ENCODE data around the gene SRA1. TPM values are rescaled to one million over a fixed set of nuclear protein-coding genes. Genes with fewer than 3 reads are reported as not detected.

The SRA1 gene
- total and polyA plus RNA-seq, 4 donors = 12.9 to 41.1 (median 19.8) TPM

DNA sequence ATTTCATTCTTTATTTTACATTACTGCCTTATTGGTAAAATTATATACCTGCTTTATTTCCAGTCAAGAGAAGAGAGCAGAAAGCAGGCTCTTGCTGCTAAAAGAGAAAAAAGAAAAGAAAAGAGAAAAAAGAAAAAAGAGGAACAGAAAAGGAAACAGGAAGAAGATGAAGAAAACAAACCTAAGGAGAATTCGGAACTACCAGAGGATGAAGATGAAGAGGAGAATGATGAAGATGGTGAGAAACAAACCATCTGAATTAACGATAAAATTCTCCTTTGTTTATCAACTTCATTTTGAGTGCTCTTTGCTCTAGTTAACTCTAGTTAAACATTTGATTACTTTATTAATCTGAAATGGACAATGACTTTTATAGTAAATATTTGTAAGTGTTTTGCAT, 33.3 kb downstream of the SRA1 start:
- no peaks in the 10 kb centered on the region for H3K4me1 ChIP-seq (ENCODE audit: control insufficient read depth in 4 of 4, insufficient read depth in 4 of 4, low read length in 3 of 4)
- 84% methylated on average over 2 of the region's 2 CpGs for WGBS
- peaks cover 6 to 47% (median 34%) of the 10 kb centered on the region in 4 donors for H3K36me3 ChIP-seq (ENCODE audit: control insufficient read depth in 4 of 4, insufficient read depth in 3 of 4, low read depth in 1 of 4, low read length in 3 of 4)
- no peaks in the 10 kb centered on the region for H3K9me3 ChIP-seq (ENCODE audit: control insufficient read depth in 4 of 4, low read length in 3 of 4)
- H3K27ac ChIP-seq (ENCODE audit: low read depth in 1 of 2, low read length in 2 of 2) = no peak overlapping the region
- TF ChIP-seq, protein P1, sequence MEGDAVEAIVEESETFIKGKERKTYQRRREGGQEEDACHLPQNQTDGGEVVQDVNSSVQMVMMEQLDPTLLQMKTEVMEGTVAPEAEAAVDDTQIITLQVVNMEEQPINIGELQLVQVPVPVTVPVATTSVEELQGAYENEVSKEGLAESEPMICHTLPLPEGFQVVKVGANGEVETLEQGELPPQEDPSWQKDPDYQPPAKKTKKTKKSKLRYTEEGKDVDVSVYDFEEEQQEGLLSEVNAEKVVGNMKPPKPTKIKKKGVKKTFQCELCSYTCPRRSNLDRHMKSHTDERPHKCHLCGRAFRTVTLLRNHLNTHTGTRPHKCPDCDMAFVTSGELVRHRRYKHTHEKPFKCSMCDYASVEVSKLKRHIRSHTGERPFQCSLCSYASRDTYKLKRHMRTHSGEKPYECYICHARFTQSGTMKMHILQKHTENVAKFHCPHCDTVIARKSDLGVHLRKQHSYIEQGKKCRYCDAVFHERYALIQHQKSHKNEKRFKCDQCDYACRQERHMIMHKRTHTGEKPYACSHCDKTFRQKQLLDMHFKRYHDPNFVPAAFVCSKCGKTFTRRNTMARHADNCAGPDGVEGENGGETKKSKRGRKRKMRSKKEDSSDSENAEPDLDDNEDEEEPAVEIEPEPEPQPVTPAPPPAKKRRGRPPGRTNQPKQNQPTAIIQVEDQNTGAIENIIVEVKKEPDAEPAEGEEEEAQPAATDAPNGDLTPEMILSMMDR (IDR thresholded peaks at IDR 0.05; ENCODE audit: low read depth, low read length, missing input control) = no peak
- TF ChIP-seq TAF1 (conservative IDR thresholded peaks at IDR 0.05) = no peak
- TF ChIP-seq, protein P2, sequence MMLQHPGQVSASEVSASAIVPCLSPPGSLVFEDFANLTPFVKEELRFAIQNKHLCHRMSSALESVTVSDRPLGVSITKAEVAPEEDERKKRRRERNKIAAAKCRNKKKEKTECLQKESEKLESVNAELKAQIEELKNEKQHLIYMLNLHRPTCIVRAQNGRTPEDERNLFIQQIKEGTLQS (IDR thresholded peaks at IDR 0.05) = no peak
- TF ChIP-seq SP1 (IDR thresholded peaks at IDR 0.05) = no peak
- TF ChIP-seq NR2F2 (IDR thresholded peaks at IDR 0.05) = no peak
- no peak for TF ChIP-seq HNF4A (conservative IDR thresholded peaks at IDR 0.05)
- no peak for TF ChIP-seq JUND (IDR thresholded peaks at IDR 0.05)
- no peak for TF ChIP-seq RXRA (IDR thresholded peaks at IDR 0.05)
- TF ChIP-seq GABPA (IDR thresholded peaks at IDR 0.05 in 1 of 2, conservative IDR thresholded peaks at IDR 0.05 in 1 of 2) = no peak
- TF ChIP-seq YY1 (IDR thresholded peaks at IDR 0.05) = no peak
- no peak for TF ChIP-seq FOXA1 (IDR thresholded peaks at IDR 0.05)
- TF ChIP-seq, protein P3, sequence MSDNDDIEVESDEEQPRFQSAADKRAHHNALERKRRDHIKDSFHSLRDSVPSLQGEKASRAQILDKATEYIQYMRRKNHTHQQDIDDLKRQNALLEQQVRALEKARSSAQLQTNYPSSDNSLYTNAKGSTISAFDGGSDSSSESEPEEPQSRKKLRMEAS (IDR thresholded peaks at IDR 0.05) = no peak
- no peak for TF ChIP-seq HNF4G (IDR thresholded peaks at IDR 0.05)
- TF ChIP-seq, protein P4, sequence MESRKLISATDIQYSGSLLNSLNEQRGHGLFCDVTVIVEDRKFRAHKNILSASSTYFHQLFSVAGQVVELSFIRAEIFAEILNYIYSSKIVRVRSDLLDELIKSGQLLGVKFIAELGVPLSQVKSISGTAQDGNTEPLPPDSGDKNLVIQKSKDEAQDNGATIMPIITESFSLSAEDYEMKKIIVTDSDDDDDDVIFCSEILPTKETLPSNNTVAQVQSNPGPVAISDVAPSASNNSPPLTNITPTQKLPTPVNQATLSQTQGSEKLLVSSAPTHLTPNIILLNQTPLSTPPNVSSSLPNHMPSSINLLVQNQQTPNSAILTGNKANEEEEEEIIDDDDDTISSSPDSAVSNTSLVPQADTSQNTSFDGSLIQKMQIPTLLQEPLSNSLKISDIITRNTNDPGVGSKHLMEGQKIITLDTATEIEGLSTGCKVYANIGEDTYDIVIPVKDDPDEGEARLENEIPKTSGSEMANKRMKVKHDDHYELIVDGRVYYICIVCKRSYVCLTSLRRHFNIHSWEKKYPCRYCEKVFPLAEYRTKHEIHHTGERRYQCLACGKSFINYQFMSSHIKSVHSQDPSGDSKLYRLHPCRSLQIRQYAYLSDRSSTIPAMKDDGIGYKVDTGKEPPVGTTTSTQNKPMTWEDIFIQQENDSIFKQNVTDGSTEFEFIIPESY (IDR thresholded peaks at IDR 0.05) = no peak
- TF ChIP-seq FOXA2 (IDR thresholded peaks at IDR 0.05) = no peak
- no peak for TF ChIP-seq RAD21 (IDR thresholded peaks at IDR 0.05)
- no peak for TF ChIP-seq EGR1 (IDR thresholded peaks at IDR 0.05; ENCODE audit: low read depth in 2 of 2)
- TF ChIP-seq, protein P5, sequence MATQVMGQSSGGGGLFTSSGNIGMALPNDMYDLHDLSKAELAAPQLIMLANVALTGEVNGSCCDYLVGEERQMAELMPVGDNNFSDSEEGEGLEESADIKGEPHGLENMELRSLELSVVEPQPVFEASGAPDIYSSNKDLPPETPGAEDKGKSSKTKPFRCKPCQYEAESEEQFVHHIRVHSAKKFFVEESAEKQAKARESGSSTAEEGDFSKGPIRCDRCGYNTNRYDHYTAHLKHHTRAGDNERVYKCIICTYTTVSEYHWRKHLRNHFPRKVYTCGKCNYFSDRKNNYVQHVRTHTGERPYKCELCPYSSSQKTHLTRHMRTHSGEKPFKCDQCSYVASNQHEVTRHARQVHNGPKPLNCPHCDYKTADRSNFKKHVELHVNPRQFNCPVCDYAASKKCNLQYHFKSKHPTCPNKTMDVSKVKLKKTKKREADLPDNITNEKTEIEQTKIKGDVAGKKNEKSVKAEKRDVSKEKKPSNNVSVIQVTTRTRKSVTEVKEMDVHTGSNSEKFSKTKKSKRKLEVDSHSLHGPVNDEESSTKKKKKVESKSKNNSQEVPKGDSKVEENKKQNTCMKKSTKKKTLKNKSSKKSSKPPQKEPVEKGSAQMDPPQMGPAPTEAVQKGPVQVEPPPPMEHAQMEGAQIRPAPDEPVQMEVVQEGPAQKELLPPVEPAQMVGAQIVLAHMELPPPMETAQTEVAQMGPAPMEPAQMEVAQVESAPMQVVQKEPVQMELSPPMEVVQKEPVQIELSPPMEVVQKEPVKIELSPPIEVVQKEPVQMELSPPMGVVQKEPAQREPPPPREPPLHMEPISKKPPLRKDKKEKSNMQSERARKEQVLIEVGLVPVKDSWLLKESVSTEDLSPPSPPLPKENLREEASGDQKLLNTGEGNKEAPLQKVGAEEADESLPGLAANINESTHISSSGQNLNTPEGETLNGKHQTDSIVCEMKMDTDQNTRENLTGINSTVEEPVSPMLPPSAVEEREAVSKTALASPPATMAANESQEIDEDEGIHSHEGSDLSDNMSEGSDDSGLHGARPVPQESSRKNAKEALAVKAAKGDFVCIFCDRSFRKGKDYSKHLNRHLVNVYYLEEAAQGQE (IDR thresholded peaks at IDR 0.05) = no peak
- no peak overlapping the region for H3K4me3 ChIP-seq (ENCODE audit: low read depth in 1 of 3, low read length in 3 of 3)
- no peak for DNase-seq (ENCODE audit: low spot score)
- H3K9ac ChIP-seq (ENCODE audit: low read depth in 1 of 2, low read length in 2 of 2) = no peak overlapping the region
- no peaks in the 10 kb centered on the region for H3K27me3 ChIP-seq (ENCODE audit: control insufficient read depth in 4 of 4, insufficient read depth in 4 of 4, low read length in 3 of 4)
